GM12875 (cell line): ENCODE data around the gene ZNF23.

Source experiments
- H3K4me3 ChIP-seq: one replicate; pipeline ENCODE4 v1.5.1; 2011; ENCODE audit warnings: low read depth, low read length, control low read depth
- CTCF ChIP-seq: IDR thresholded peaks from 2 replicates; pipeline ENCODE4 v1.5.1; 2011; ENCODE audit warnings: low read depth, mild to moderate bottlenecking, control low read depth, inconsistent platforms, low read length, moderate library complexity, borderline replicate concordance; ENCODE audit not compliant: insufficient read depth

Gene ZNF23

GRCh38 chr16:71498031-71498430, 36.0 kb upstream of the ZNF23 start:
- no peak overlapping the region for H3K4me3 ChIP-seq
- TF ChIP-seq CTCF, result no peak

GRCh38 chr16:71493213-71493612, 31.2 kb upstream of the ZNF23 start:
- no peak for TF ChIP-seq CTCF
- H3K4me3 ChIP-seq, result no peak overlapping the region

GRCh38 chr16:71492786-71493185, 30.7 kb upstream of the ZNF23 start:
- no peak for TF ChIP-seq CTCF

GRCh38 chr16:71491054-71491453, 29.0 kb upstream of the ZNF23 start:
- H3K4me3 ChIP-seq, result no peak overlapping the region
- no peak for TF ChIP-seq CTCF

More at GRCh38 chr16:71492786-71493185, 30.7 kb upstream of the ZNF23 start:
- no peak overlapping the region for H3K4me3 ChIP-seq

GRCh38 chr16:71490361-71490760, 28.3 kb upstream of the ZNF23 start:
- no peak for TF ChIP-seq CTCF
- no peak overlapping the region for H3K4me3 ChIP-seq

GRCh38 chr16:71489122-71489521, 27.1 kb upstream of the ZNF23 start, which contains the start of gene ZNF19:
ZNF19 (minus strand) TSS chr16:71489324; CDS start chr16:71482114, 7,210 bp downstream.
- no peak for TF ChIP-seq CTCF
- no peak within 1 kb of the TSS for H3K4me3 ChIP-seq

- H3K4me3 ChIP-seq, result peak overlapping the region; percentile 67
- TF ChIP-seq CTCF, result no peak
Observed at GRCh38 chr16:71484006-71484893, 22.2 kb upstream of the ZNF23 start.
